Gastrocnemius medialis (tissue), 4 donors: ENCODE results near the gene CRHR1. TPM values are rescaled to one million over a fixed set of nuclear protein-coding genes. Genes with fewer than 3 reads are reported as not detected.
A peak's percentile ranks its signal among the peaks of the same experiment; 100 is the strongest.

Experiments
- ATAC-seq, 2 donors: fragments of 150-250 bp; one replicate each; pipeline ENCODE4 v1.9.1; 2016
- DNase-seq, 2 donors: peaks; one replicate each; pipeline ENCODE4 v3.0.0-alpha.2; 2019
- H3K27ac ChIP-seq, 4 donors: fragments of 200-600 bp; sonication (generic); 1 replicate in 1 of 4; 2 replicates in 3 of 4; pipeline ENCODE4 v1.5.1; 2016 to 2018; ENCODE audit warnings: mild to moderate bottlenecking in 2 of 4, moderate library complexity in 1 of 4
- H3K27me3 ChIP-seq, 3 donors: fragments of 200-600 bp; sonication (generic) in 2 of 3; 1 replicate in 1 of 3; 2 replicates in 2 of 3; pipeline versions ENCODE4 v1.5.1 to v1.6.0; 2016 to 2019; ENCODE audit warnings: mild to moderate bottlenecking in 1 of 3, moderate library complexity in 1 of 3
- H3K36me3 ChIP-seq, 2 donors: fragments of 200-600 bp; sonication (generic) in 1 of 2; one replicate each; pipeline ENCODE4 v1.5.1; 2017 to 2018
- H3K4me1 ChIP-seq, 2 donors: fragments of 200-600 bp; sonication (generic) in 1 of 2; one replicate each; pipeline ENCODE4 v1.5.1; 2016 to 2017; ENCODE audit warnings: mild to moderate bottlenecking in 2 of 2
- H3K4me3 ChIP-seq, 4 donors: fragments of 200-600 bp; sonication (generic) in 3 of 4; 1 replicate in 1 of 4; 2 replicates in 3 of 4; pipeline ENCODE4 v1.5.1; 2016 to 2019; ENCODE audit warnings: mild to moderate bottlenecking in 2 of 4
- H3K9me3 ChIP-seq, 3 donors: fragments of 200-600 bp; sonication (generic) in 2 of 3; 1 replicate in 1 of 3; 2 replicates in 2 of 3; pipeline ENCODE4 v1.5.1; 2016 to 2019
- CTCF ChIP-seq, 5 experiments: fragments of 450-650 bp in 3 of 5; fragments of 200-600 bp in 2 of 5; sonication (generic) in 2 of 5; IDR thresholded peaks in 4 of 5; conservative IDR thresholded peaks in 1 of 5; 1 replicate in 4 of 5; 2 replicates in 1 of 5; pipeline ENCODE4 v1.5.1; 2016 to 2019; ENCODE audit warnings: antibody characterized with exemption in 5 of 5, mild to moderate bottlenecking in 3 of 5, moderate library complexity in 3 of 5
- POLR2A ChIP-seq, 2 donors: fragments of 450-650 bp; IDR thresholded peaks; one replicate each; pipeline ENCODE4 v1.6.1; 2017; ENCODE audit warnings: antibody characterized with exemption in 2 of 2, mild to moderate bottlenecking in 2 of 2, moderate library complexity in 2 of 2
- in situ Hi-C, 4 donors: fragments of 200-750 bp; cut with MboI; loops; one replicate each; pipeline versions ENCODE4 v1.15.0 to v1.8.0; 2017; ENCODE audit warnings: low sequenced_read_pairs in 4 of 4
- intact Hi-C: fragments of 100-400 bp; cut with DNase I; formaldehyde crosslinking; loops from one replicate; pipeline ENCODE4 v1.15.1; 2023; ENCODE audit warnings: low total_unique reads
- total RNA-seq, 4 donors: library from RNA; depleted of rRNA; stranded (reverse); fragments of >200 nt; gene quantifications; one replicate each; pipeline versions ENCODE4 v1.1.0 to v1.2.3, GENCODE V29; 2016

Gene CRHR1
- total RNA-seq, 4 donors from 2014 or later: not detected

- intact Hi-C loops: loop anchor here (1.0 kb wide), 1 partner anchor 212 kb away; no protein-coding TSS in a partner anchor
- in situ Hi-C loops: no loop called here
Measured at GRCh38 chr17:45851873-45852272, 67.8 kb downstream of the CRHR1 start.

GRCh38 chr17:45852535-45853297, 68.6 kb downstream of the CRHR1 start:
- no peaks in the 10 kb centered on the region for H3K27me3 ChIP-seq
- H3K9me3 ChIP-seq: no peaks in the 10 kb centered on the region
- DNase-seq: peak in 1 of 2 donors; percentile 31
- no peak overlapping the region for H3K27ac ChIP-seq
- H3K4me1 ChIP-seq: peaks cover 0 to 4% of the 10 kb centered on the region in 2 donors
- ATAC-seq: peak in 1 of 2 donors; percentile 24
- H3K36me3 ChIP-seq: no peaks in the 10 kb centered on the region
- intact Hi-C loops: loop anchor here (1.0 kb wide), 1 partner anchor 212 kb away; no protein-coding TSS in a partner anchor
- TF ChIP-seq CTCF (IDR thresholded peaks at IDR 0.05 in 4 of 5, conservative IDR thresholded peaks at IDR 0.05 in 1 of 5) (peak; percentile 63 to 92 (median 80)), POLR2A (IDR thresholded peaks at IDR 0.05) (no peak)
- H3K4me3 ChIP-seq: no peak overlapping the region
- in situ Hi-C loops: no loop called here

More at GRCh38 chr17:45851873-45852272, 67.8 kb downstream of the CRHR1 start:
- Histone ChIP-seq H3K4me1 (peaks cover 0 to 4% of the 10 kb centered on the region in 2 donors), H3K27me3 (no peaks in the 10 kb centered on the region), H3K4me3 (no peak overlapping the region), H3K27ac (no peak overlapping the region), H3K36me3 (no peaks in the 10 kb centered on the region), H3K9me3 (no peaks in the 10 kb centered on the region)
- no peak for ATAC-seq
- no peak for DNase-seq
- TF ChIP-seq POLR2A (IDR thresholded peaks at IDR 0.05) (no peak), CTCF (IDR thresholded peaks at IDR 0.05 in 4 of 5, conservative IDR thresholded peaks at IDR 0.05 in 1 of 5) (no peak)

DNA sequence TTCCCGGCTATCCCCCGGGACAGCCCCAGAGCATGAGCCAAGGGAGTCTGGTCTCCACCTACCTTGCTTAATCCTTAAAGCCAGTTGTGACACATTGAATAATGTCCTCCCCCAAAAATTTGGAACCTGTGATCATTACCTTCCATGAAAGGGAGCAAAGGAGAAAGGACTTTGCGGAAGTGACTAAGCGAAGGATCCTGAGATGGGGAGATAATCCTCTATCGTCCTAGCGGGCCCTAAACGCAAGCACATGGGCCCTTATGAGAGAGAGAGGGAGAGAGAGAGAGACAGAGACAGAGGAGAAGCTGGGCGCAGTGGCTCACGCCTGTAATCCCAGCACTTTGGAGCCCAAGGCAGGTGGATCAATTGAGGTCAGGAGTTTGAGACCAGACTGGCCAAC, 70.1 kb downstream of the CRHR1 start:
- Histone ChIP-seq H3K27me3 (no peaks in the 10 kb centered on the region), H3K4me3 (no peak overlapping the region), H3K4me1 (no peaks in the 10 kb centered on the region), H3K36me3 (no peaks in the 10 kb centered on the region), H3K27ac (no peak overlapping the region), H3K9me3 (no peaks in the 10 kb centered on the region)
- TF ChIP-seq POLR2A (IDR thresholded peaks at IDR 0.05) (no peak), CTCF (IDR thresholded peaks at IDR 0.05 in 4 of 5, conservative IDR thresholded peaks at IDR 0.05 in 1 of 5) (no peak)
- DNase-seq (no peak), ATAC-seq (no peak)
- intact Hi-C loops (no loop called here), in situ Hi-C loops (no loop called here)

- Histone ChIP-seq H3K9me3 (no peaks in the 10 kb centered on the region), H3K36me3 (no peaks in the 10 kb centered on the region), H3K27me3 (no peaks in the 10 kb centered on the region), H3K4me3 (no peak overlapping the region), H3K4me1 (no peaks in the 10 kb centered on the region), H3K27ac (no peak overlapping the region)
- no peak for ATAC-seq
- DNase-seq: no peak
- in situ Hi-C loops (no loop called here), intact Hi-C loops (no loop called here)
- no peak for TF ChIP-seq POLR2A (IDR thresholded peaks at IDR 0.05)
- no peak for TF ChIP-seq CTCF (IDR thresholded peaks at IDR 0.05 in 4 of 5, conservative IDR thresholded peaks at IDR 0.05 in 1 of 5)
Measured at GRCh38 chr17:45855691-45856336, 71.7 kb downstream of the CRHR1 start.
